Parathyroid adenoma (tissue), 2 donors: ENCODE measurements around the gene RNF220.

Experiments
- H2AFZ ChIP-seq: fragments of 300-600 bp; sonication (generic); one replicate; pipeline ENCODE4 v1.7.0; 2017; ENCODE audit warnings: antibody characterized with exemption, mild to moderate bottlenecking
- H3K27ac ChIP-seq: fragments of 300-600 bp; sonication (generic); one replicate; pipeline ENCODE4 v1.7.0; 2017
- H3K27me3 ChIP-seq: fragments of 300-600 bp; sonication (generic); one replicate; pipeline ENCODE4 v1.7.0; 2017; ENCODE audit warnings: low read length; ENCODE audit not compliant: control insufficient read depth, insufficient read depth
- H3K36me3 ChIP-seq: fragments of 300-600 bp; sonication (generic); one replicate; pipeline ENCODE4 v1.7.0; 2017; ENCODE audit warnings: low read length; ENCODE audit not compliant: control insufficient read depth, insufficient read depth
- H3K4me1 ChIP-seq: fragments of 300-600 bp; sonication (generic); one replicate; pipeline ENCODE4 v1.7.0; 2017; ENCODE audit warnings: control low read depth
- H3K4me2 ChIP-seq: fragments of 300-600 bp; sonication (generic); one replicate; pipeline ENCODE4 v1.7.0; 2017; ENCODE audit warnings: low read length
- H3K4me3 ChIP-seq: fragments of 300-600 bp; sonication (generic); one replicate; pipeline ENCODE4 v1.7.0; 2017; ENCODE audit warnings: low read depth, low read length
- H3K79me2 ChIP-seq: fragments of 300-600 bp; sonication (generic); one replicate; pipeline ENCODE4 v1.7.0; 2017; ENCODE audit warnings: control low read depth
- H3K9ac ChIP-seq: fragments of 300-600 bp; sonication (generic); one replicate; pipeline ENCODE4 v1.7.0; 2017; ENCODE audit warnings: mild to moderate bottlenecking
- H3K9me3 ChIP-seq: fragments of 300-600 bp; sonication (generic); one replicate; pipeline ENCODE4 v1.7.0; 2017; ENCODE audit warnings: low read length; ENCODE audit not compliant: control insufficient read depth
- CTCF ChIP-seq: fragments of 300-600 bp; sonication (generic); IDR thresholded peaks from one replicate; pipeline ENCODE4 v1.7.0; 2017; ENCODE audit warnings: antibody characterized with exemption, mild to moderate bottlenecking
- donor health status: primary hyperparathyroidism.

The RNF220 gene

GRCh38 chr1:44375547-44375946 lies 29.5 kb upstream of the RNF220 start:
- Histone ChIP-seq H3K9ac (no peak overlapping the region), H3K4me1 (no peaks in the 10 kb centered on the region), H3K4me2 (no peak overlapping the region), H3K79me2 (no peaks in the 10 kb centered on the region), H2AFZ (no peak overlapping the region), H3K4me3 (no peak overlapping the region), H3K27me3 (no peaks in the 10 kb centered on the region), H3K27ac (no peak overlapping the region), H3K9me3 (no peaks in the 10 kb centered on the region), H3K36me3 (no peaks in the 10 kb centered on the region)
- no peak for TF ChIP-seq CTCF

- H3K4me2 ChIP-seq: no peak overlapping the region
- H3K4me3 ChIP-seq: no peak overlapping the region
- H3K9ac ChIP-seq: no peak overlapping the region
- H3K27ac ChIP-seq: no peak overlapping the region
- peak; percentile 38 for TF ChIP-seq CTCF
- no peaks in the 10 kb centered on the region for H3K27me3 ChIP-seq
- H3K36me3 ChIP-seq: no peaks in the 10 kb centered on the region
- no peaks in the 10 kb centered on the region for H3K9me3 ChIP-seq
- H2AFZ ChIP-seq: no peak overlapping the region
- H3K4me1 ChIP-seq: no peaks in the 10 kb centered on the region
- no peaks in the 10 kb centered on the region for H3K79me2 ChIP-seq
Measured at GRCh38 chr1:44377925-44378784, 26.9 kb upstream of the RNF220 start.

GRCh38 chr1:44380666-44381177 lies 24.3 kb upstream of the RNF220 start:
- Histone ChIP-seq H3K36me3 (no peaks in the 10 kb centered on the region), H3K27me3 (no peaks in the 10 kb centered on the region), H3K79me2 (no peaks in the 10 kb centered on the region), H3K4me2 (no peak overlapping the region), H3K9me3 (no peaks in the 10 kb centered on the region), H3K4me1 (no peaks in the 10 kb centered on the region), H3K4me3 (no peak overlapping the region), H3K27ac (no peak overlapping the region), H3K9ac (no peak overlapping the region), H2AFZ (no peak overlapping the region)
- TF ChIP-seq CTCF: no peak

GRCh38 chr1:44388551-44388950 lies 16.5 kb upstream of the RNF220 start:
- Histone ChIP-seq H3K27ac (no peak overlapping the region), H3K4me2 (no peak overlapping the region), H3K9ac (no peak overlapping the region), H3K36me3 (no peaks in the 10 kb centered on the region), H3K4me3 (no peak overlapping the region), H3K27me3 (no peaks in the 10 kb centered on the region), H2AFZ (no peak overlapping the region), H3K9me3 (no peaks in the 10 kb centered on the region), H3K4me1 (no peaks in the 10 kb centered on the region), H3K79me2 (no peaks in the 10 kb centered on the region)
- no peak for TF ChIP-seq CTCF

GRCh38 chr1:44389437-44389836 lies 15.6 kb upstream of the RNF220 start:
- Histone ChIP-seq H3K4me3 (no peak overlapping the region), H3K79me2 (no peaks in the 10 kb centered on the region), H3K4me2 (no peak overlapping the region), H2AFZ (no peak overlapping the region), H3K27me3 (no peaks in the 10 kb centered on the region), H3K36me3 (no peaks in the 10 kb centered on the region), H3K9ac (no peak overlapping the region), H3K9me3 (no peaks in the 10 kb centered on the region), H3K4me1 (no peaks in the 10 kb centered on the region), H3K27ac (no peak overlapping the region)
- TF ChIP-seq CTCF: no peak
